ENCODE measurements around the gene UCP2.
A peak's percentile ranks its signal among the peaks of the same experiment; 100 is the strongest.
"Not testable (repeated sequence)": the region's sequence is repeated elsewhere in the genome, so short reads cannot be mapped to it uniquely, and the experiment has no call there.

UCP2 gene

GRCh38 chr11:73990730-73991129 is 8.1 kb upstream of the UCP2 start:
- no peak for TF ChIP-seq CTCF (IDR thresholded peaks at IDR 0.05; ENCODE audit: control insufficient read depth, extremely low read depth, insufficient read depth)
- H3K4me3 ChIP-seq (ENCODE audit: low read depth, low read length) = no peak overlapping the region
- DNase-seq (ENCODE audit: low read depth) = no peak

GRCh38 chr11:73989156-73989555 is 6.5 kb upstream of the UCP2 start:
- H3K4me3 ChIP-seq (ENCODE audit: low read depth, low read length) = no peak overlapping the region
- peak; percentile 25; the same call in 1 of the 2 replicates for TF ChIP-seq CTCF (IDR thresholded peaks at IDR 0.05; ENCODE audit: control insufficient read depth, extremely low read depth, insufficient read depth)
- DNase-seq (ENCODE audit: low read depth) = no peak

- TF ChIP-seq CTCF (IDR thresholded peaks at IDR 0.05; ENCODE audit: control insufficient read depth, extremely low read depth, insufficient read depth) = no peak
- H3K4me3 ChIP-seq (ENCODE audit: low read depth, low read length) = no peak overlapping the region
- DNase-seq (ENCODE audit: low read depth) = no peak
These were observed 5.6 kb upstream of the UCP2 start for GRCh38 chr11:73988227-73988626.

GRCh38 chr11:73985661-73986060 is 3.0 kb upstream of the UCP2 start:
- H3K4me3 ChIP-seq (ENCODE audit: low read depth, low read length); DNase-seq (ENCODE audit: low read depth): not testable (repeated sequence)

- TF ChIP-seq CTCF (IDR thresholded peaks at IDR 0.05; ENCODE audit: control insufficient read depth, extremely low read depth, insufficient read depth) = no peak
- H3K4me3 ChIP-seq (ENCODE audit: low read depth, low read length) = no peak overlapping the region
- DNase-seq (ENCODE audit: low read depth) = no peak
These were observed 1.3 kb upstream of the UCP2 start for GRCh38 chr11:73983741-73984538.

GRCh38 chr11:73982990-73983740 is 522 bp upstream of the UCP2 start:
- H3K4me3 ChIP-seq (ENCODE audit: low read depth, low read length) = no peak overlapping the region
- DNase-seq (ENCODE audit: low read depth) = no peak
- TF ChIP-seq CTCF (IDR thresholded peaks at IDR 0.05; ENCODE audit: control insufficient read depth, extremely low read depth, insufficient read depth) = no peak

GRCh38 chr11:73981051-73981805 is 1.4 kb downstream of the UCP2 start:
- TF ChIP-seq CTCF (IDR thresholded peaks at IDR 0.05; ENCODE audit: control insufficient read depth, extremely low read depth, insufficient read depth) = no peak
- no peak for DNase-seq (ENCODE audit: low read depth)
- no peak overlapping the region for H3K4me3 ChIP-seq (ENCODE audit: low read depth, low read length)

Measured in LNCaP clone FGC (cell line).